ENCODE results near the gene DCBLD2.

Gene DCBLD2

DNA sequence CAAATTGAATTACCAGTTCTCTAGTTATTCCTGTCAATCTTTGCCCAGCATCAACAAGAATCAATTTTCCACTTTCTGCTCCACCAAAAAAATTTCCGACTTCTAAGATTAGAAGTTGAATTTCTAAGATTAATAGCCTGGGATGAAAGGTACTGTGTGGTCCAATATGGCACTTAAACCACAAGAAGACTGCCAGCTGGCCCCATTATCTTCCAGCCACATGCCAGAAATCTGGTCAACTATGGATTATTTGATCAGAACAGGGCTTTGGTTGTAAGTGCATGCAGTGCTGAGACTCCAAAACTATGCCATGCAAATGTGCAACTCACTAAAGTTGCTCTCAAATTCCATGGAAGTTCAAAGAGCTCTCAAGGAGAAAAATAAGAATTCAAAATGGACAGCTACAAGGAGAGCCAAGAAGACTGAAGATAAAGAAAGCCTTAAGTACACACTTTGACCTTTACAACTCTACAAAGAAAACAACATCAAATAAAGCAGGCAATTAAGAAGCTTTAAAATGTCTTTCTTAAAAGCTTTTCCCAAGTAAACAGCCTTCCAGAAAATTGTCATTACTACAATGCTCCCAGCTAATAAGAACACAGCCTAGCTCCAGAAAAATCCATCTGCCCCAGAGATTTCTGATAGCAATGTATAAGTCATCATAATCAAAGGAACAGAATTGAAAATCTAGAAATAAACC, 74.1 kb downstream of the DCBLD2 start:
- no peak for DNase-seq

DNA sequence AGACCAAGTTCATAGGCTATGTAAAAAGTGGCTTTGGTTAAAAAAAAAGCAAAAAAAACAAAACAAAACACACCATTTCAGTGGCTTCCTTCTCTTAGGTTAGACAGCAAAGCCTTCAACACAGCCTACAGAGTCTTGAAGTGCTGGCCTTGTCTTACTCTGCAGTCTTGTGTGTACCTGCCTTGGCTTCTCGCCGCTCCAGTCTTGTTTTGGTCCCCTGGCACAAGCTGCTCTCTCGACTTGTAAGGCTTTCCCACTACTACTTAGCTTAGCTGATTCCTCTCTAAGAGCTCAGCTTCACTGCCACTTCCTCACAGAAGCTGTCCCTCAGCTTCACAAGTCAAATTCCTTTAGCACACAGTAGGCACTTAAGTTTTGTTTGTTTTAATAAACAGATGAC, 75.4 kb downstream of the DCBLD2 start:
- no peak for DNase-seq

DNA sequence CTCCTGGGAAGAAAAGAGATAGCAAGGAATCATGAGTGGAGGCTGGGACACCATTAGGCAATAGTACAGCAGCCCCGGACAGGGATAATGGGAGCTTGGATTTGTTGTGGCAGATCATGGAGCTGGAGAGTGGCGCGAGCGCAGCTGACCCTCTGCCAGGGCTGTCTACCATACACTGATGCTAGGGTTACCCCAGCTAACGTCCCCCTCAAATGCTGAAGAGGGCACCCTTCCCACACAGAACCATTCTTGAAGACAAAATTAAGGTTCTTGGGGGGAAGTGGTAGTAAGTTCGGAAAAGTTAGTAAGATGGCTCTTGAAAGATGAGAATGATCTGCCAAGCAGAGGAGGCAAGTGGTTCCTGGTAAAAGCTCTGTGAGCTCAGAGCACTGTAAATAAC, 77.2 kb downstream of the DCBLD2 start:
- DNase-seq = no peak

DNA sequence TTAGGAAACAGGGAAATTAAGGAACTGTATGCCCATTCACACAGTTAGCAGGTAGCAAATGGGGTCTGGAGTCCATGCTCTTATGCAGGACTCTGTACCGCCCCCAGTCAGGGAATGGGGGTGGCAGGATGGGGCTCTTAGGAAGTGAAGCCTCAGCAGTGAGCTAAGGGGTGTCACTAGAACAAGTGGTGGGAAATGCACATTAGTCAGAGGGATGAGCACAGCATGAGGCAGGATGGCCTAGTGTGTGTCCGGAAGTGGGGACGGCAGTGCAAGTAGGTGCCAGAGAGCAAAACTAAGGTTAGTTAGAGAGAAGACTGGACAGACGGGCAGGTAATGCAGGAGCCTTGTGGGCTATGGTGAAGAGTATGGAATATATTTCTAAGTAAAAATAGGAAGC, 77.7 kb downstream of the DCBLD2 start:
- no peak for DNase-seq

DNA sequence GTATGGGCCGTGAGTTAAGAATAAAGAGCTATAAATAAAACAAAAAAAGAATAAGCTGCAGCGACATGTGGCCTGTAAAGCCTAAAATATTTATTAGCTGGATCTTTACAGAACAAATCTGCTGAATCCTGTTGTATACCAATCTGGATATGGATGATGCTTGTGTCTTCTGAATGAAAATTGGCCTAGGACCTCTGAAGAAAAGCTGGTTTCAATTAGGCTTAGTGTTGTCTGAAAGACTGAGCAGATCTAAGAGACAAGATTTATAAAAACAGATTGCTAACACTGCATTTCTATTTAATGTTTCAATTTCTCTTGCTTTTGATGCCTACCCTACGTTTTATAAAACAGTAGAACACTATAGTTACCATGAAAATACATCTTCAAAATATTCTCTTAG, 80.4 kb downstream of the DCBLD2 start:
- DNase-seq = no peak

DNA sequence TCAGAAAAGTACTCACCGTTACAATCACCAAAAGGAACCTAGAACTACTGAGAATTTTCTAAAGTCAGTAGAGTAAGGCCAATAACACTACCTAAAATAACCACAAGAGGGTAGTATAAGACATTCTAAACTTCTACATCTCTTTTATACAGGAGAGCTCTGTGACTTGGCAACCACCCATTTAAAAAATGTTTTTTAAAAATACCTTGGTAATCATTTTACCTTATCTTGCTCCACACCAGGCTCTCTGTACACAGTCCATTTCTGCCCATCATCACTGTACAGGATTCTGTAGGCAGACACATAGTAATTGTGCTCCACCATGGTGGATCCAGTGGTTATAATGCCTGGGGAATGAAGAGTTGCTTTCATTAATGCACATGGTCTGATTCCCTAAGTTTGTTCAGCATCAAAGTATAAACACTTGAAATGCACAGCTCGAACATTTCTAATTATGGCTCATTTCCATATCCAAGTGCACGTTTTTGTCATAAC, 83.9 kb downstream of the DCBLD2 start:
- no peak for DNase-seq

DNA sequence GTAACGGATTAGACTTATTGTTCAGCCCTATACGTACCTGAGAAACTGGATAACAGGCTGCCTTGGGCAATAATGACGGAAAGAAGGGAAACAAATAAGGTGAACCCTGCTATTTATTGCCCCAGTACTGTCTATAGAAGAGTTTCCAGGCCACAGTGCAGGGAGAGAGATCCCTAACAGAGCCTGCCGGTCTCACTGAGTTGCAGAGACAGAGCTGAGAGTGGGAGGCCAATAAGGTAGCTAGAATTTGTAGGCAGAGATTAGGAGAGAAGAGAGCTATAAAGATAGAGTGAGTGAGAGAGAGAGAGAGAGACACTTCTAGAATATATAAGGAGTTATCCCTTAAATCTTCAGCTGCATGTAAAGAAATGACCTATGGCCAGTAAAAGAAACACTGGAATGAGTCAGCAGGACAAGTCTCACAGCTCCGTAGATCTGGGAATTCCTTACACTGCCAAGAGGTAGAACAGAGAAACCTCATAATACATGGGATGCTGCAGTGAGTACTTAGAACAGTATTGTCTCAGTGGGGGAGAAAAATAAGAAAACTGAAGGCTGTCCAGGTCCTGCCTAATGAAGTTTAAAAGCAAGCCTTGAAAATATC, 86.6 kb downstream of the DCBLD2 start:
- no peak for DNase-seq

DNA sequence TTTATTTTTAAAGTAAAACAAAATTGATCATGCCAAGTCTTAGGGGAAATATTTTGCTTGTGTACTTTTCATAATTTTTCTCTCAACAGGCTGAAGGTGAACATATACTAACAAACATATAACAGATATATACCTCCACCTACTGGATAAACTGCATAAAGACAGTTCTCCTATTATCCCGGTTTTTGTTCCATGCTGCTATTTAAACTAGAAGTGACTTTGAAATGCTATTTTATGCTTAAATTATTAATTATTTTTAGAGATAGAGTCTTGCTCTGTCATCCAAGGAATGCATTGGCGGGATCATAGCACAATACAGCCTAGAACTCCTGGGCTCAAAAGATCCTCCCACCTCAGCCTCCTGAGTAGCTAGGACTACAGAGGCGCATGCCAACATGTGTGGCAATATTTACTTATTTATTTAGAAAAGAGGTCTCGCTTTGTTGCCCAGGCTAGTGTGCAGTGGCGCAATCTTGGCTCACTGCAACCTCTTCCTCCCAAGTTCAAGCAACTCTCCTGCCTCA, 88.6 kb downstream of the DCBLD2 start:
- no peak for DNase-seq

DNA sequence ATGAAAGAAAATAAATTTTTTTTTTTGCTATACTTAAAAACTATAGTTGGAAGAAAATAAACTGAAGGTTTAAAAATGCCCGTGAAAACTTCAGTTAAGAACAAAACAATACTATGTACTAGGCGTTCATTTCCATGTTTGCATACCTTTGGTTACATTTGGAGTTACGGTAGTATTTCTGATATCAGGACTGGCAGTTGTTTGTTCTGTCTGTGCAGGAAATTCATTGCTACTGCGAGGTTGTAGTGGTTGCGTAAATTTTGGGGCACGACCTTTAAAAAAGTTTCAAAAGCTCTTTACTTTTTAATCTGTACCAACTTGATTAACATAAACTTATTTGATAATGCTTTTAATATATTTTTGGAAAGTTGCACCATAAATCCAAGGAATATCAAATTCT, 90.4 kb downstream of the DCBLD2 start:
- no peak for DNase-seq

DNA sequence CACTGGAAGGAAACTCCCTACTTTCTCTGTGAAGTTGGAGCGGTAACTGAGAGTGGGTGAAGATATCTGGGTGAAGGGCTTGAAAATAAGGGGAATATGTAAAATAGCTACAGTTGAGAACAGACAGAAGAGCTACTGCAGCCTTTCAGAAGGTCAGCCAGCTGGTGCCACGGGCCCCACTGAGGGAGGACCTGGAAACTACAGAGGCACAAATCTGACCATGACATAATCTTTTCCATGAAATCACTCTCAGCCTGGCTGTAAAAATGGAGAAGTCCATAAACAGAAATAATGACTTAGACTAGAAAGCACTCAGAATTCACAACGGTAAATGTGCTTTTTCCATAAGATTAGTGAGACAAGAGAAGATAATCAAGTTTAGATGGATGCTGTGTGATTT, 91.9 kb downstream of the DCBLD2 start:
- DNase-seq = no peak

DNA sequence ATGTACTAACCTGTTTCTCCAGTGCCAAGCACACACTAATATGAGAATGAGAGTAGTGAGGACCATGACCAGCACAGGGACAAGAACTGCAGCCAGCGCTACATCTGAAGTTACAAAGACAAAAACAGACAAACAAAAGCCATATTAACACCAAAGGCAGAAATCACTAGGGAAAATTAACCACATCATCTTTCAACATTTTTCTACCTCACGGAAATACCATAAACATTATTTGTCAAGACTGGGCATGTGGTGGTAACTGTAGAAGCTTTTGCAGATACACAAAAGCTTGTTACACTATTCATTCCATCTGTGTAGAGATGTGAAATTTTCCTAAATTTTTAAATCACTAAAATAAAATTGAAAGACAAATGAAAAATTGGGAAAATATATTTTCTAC, 93.4 kb downstream of the DCBLD2 start:
- DNase-seq = no peak

DNA sequence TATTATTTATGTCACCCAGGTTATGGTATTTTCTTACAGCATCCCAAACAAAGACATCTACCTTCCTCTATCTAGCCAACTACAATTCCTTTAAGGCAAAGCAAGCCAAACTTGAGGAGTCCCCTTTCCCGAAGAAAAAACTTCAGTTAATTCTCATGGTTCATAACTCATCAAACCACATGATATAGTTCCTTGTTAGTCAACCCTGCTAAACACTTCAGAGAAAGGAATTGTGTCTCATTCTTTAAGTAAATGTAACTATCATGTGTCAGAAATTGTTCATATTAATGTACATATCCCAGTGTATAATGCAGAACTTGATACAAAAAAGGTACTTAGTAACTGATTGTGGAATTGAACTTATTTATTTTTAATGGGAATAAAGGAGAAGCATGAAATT, 93.9 kb downstream of the DCBLD2 start:
- DNase-seq = no peak

DNA sequence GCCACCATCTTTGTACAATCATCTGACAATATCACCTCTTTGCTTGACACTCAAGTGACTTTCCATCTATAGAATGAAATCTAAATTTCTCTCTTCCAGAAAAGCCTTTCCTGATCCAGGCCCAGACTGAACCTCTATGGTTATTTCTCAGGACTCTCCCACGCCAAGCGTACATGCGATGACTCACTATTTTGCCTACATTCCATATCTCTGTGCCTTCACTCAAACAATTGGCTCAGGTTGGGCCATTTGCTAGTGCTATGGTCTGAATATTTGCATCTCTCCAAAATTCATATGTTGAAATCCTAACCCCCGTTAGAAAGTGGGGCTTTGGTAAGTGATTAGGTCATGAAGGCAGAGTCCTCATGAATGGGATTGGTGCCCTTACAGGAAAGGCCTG, 94.5 kb downstream of the DCBLD2 start:
- no peak for DNase-seq

DNA sequence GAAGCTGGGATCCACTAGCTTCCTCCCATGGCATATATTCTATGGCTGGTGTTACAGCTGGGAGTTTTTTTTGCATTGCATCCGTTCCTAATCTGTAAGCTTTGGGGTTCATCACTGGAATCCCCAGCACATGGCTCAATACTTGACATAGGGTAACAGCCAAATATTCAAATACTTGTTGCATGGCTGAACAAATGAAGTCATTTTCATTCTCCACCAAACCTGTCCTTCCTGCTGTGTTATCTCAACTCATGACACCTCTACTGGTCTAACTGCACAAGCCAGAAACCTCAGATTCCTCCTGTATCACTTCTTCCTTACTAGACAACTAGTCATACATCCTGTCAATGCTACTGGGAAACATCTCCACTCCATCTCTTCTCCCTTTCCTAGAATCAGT, 95.0 kb downstream of the DCBLD2 start:
- DNase-seq = no peak

DNA sequence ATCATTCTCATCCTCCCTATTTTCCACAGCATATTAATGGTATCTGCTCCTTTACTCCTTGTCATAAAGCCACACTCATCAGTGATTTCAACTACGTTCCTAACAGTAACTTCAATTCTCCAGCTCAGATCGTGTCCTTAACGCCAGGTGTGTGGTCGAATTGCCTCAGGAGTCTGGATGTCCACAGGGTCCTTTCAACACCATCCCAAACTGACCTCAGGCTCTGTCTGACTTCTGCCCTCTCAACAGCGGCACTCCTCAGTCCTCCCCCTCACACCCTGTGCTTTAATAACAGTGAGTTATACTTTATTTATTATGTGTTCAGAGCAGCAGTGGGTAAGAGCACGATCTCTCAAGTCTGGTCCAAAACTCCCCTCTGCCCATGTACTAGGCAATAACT, 95.9 kb downstream of the DCBLD2 start:
- DNase-seq = no peak

DNA sequence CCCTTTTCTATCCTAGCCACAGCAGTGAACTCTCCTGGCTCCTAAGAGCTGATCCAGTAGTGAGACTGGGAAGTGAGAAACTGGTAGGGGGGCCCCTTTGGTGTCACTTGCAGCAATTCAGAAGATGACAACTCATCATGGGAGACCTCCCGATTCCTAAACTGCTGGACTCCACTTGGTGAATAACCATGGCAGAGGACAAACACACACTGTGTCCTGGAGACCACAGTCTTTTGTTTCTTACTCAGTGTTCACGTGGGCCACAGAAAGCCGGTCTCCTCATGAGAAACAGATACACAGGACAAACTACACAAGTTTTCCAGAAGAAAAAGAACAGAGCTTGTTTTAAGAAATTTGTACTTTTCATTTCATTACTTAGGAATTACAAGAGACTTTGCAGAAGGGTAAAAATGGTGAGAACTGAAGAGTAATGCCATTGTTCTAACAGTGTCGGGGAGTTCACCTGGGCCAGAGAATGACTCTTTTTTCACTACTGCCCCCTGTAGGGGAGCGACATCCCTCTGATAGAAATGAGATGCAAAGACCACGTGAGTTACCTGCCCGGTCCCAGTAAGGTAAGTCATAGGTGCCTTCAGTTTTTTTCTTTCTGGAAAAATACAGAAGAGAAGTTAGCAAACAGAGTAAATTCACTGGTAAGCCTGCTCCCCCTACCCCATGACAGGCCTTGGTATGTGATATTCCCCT, 100.3 kb downstream of the DCBLD2 start:
- DNase-seq = no peak

DNA sequence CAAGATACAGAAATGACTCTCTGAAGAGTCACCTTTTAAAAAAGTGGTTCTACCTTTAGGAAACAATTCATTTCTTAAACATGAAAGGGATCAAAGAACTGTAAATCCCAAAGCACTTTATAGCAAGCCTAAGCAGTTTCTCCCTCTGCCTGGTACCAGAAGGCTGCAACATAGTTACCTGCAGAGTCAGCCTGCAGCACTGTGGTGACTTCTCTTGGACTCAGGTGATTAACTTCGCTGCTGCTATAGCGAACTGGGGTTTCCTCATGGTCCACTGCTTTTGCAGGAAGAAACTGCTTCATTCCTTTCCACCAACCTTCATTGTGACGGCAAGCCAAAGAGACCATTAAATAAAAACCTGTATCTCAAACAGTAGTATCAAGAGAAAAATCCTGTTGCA, 101.1 kb downstream of the DCBLD2 start:
- DNase-seq = no peak

DNA sequence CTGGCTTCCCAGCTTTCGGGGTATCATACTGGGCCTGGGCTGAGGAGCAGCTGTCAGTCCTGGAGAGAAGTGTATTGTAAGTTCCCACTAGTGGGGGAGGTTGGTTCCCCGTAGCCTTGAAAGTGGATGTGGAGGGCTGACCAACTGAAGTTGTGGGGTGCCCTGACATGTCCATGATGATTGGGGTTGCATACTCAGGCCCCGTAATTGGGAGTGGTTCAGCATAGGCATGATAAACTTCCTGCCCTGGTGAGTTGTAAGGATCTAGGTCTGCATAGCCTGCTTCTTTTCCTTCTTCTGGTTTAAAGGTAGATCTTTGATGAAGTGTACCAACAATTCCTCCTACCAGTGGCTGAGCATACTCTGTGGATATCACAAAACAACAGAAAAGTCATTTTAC, 102.0 kb downstream of the DCBLD2 start:
- DNase-seq = no peak

DNA sequence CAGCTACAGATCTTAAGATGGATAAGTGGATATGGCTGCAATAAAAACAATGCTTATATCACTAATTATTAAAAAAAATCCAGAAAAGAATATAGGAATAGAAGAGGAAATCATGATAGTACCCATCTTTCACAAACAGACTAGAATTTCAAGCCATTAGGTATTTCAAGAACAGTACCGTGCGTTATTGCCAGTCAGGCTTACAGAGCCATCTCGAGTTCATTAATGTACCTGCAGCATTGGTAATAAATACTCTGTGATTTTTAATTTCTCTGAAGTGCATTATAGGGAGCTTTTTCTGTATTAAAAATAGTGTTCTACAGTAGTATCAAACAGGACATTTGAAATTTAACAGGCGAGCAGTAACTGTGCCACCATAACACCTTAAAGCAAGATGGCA, 102.7 kb downstream of the DCBLD2 start:
- no peak for DNase-seq

DNA sequence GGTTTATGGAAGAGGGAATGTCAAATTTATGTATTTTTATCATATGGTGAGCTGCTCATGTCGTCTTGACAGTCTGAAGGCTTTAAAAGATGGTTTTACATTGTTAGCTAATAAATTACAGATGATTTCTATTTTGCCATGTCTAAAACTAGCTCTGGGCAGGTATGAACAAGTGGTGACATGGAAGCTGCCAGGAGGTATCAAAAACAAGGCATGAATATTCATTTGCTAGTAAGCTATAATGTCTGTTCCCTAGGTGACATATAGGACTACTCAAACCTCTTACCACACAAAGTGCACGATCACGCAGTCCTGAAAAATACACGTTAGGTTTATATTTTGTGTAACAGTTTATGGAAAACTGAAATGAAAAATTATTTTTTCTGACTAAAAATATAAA, 103.6 kb downstream of the DCBLD2 start:
- DNase-seq = no peak

DNA sequence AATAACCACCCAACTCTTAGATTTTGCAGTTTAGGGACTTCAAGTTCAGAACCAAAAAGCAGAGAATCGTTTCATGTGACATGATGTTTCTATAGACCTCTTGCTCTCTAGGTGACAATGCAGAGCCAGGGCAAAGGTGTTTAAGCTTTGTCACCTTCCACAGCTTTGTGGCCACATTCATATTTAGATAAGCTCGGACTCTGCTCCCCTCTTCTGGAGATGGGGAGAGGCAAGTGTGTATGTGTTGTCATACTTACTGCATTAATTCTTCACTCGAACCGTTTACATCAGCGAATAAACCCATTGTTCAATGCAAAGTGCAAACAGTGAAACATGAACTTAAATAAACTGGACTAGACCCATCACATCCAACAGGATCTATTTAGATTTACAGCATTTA, 105.2 kb downstream of the DCBLD2 start:
- DNase-seq = no peak

DNA sequence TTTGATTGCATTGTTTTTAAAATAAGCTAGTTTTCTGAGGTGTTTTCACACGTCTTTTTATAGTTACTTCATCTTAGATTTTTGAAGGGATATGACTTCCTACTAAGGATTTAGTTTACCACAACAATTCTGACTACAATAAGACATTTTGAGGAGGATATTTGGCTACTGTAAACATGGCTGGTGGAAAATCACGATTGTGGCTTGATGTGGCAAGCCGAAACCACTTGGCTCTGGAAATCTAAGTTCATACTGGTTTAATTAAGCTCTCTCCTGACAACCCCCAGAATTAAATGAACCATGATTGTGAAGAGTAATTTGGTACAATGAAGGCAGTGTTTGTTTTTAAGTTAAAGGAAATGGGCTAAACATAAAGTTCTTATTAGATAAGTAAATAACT, 107.5 kb downstream of the DCBLD2 start:
- DNase-seq = no peak

DNA sequence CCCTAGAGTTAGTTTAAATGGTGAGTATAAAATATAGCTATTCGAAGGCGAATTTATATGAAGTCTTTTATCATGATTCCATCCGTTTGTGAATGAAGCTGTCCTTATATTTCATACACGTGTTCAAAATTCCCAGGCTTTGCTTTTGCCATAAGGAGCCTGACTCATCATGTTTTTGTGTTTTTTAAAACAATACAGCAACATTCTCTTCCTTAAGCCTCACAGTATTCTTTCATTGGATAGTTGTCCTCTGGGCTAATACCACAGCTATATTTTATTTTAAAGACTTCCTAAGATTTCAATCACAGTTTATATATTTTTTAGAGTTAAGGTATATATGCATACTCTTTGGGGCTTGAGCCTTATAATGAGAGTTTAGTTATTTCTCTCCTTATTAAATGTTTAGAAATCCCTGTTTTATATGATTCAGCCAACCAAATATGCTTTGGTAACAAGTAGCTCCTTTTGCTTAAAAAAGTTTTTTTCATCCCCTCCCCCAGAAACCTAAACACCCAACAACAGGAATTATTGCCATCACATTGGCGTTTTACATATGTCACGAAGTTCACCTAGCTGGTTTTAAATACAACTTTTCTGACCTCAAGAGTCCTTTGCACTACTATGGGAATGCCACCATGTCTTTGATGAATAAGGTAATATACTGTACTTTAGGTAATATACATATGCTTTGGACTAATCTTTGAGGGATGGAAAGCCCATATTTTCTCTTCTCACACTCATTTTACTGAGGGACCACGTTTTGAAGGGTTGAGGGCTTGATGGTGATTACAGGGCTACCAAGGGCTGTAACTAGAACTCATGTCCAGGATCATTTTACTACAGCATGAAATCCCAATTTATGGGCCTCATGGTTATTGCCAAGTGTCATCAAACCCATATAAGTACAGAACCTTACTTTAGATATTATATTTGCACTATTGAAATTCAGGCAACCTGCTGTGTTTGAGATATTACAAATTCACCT, 109.9 kb downstream of the DCBLD2 start:
- no peak for DNase-seq

Measured in GOT3 (cell line).